ENCODE data around the gene KDM7A. TPM values are rescaled to one million over a fixed set of nuclear protein-coding genes. Genes with fewer than 3 reads are reported as not detected.

KDM7A gene
- total RNA-seq, 1 donor from 2014 or later = 10.9 TPM

Other genes starting within 250 kb of the KDM7A start
- 55.4 and 63.3 TPM in 2 replicates for gene PARP12, start 114.0 kb downstream of the KDM7A start, total RNA-seq
- gene SLC37A3, start 221.5 kb upstream of the KDM7A start, total RNA-seq = 43.6 and 62.9 TPM in 2 replicates
- gene RAB19, start 227.1 kb upstream of the KDM7A start, total RNA-seq = 0.22 TPM in 1 of 2 replicates, not detected in the other